WTC11 (cell line): Measurements from ENCODE around the gene OR6K6. TPM values are rescaled to one million over a fixed set of nuclear protein-coding genes. Genes with fewer than 3 reads are reported as not detected.

Experiments used
- ATAC-seq: fragments of 200-7000 bp; cut with Tn5 transposase; 2 replicates; pipeline ENCODE4 v1.10.0; 2021; ENCODE audit warnings: mild to moderate bottlenecking, moderate library complexity
- CTCF ChIA-PET: fragments of 300-600 bp; sonication (Branson Sonifier 250); formaldehyde crosslinking; loops from one replicate; lab custom pipeline; 2021; ENCODE audit warnings: antibody characterized with exemption; lab: Charles Lee
- POLR2A ChIA-PET: fragments of 350-600 bp; sonication (Branson Sonifier 250); formaldehyde crosslinking; loops from one replicate; lab custom pipeline; 2021; ENCODE audit warnings: antibody characterized with exemption; lab: Charles Lee
- DNase-seq: peaks from one replicate; pipeline ENCODE4 v3.0.0; 2021; ENCODE audit warnings: low spot score
- H3K27ac Mint-ChIP-seq: 2 replicates; pipeline ENCODE4 v1.8.0; 2021; ENCODE audit warnings: mixed read lengths
- H3K27me3 Mint-ChIP-seq: 2 replicates; pipeline ENCODE4 v1.8.0; 2021; ENCODE audit warnings: low read depth, mild to moderate bottlenecking, moderate library complexity, mixed read lengths
- H3K36me3 Mint-ChIP-seq: 2 replicates; pipeline ENCODE4 v1.8.0; 2021; ENCODE audit warnings: mixed read lengths
- H3K4me1 Mint-ChIP-seq: 2 replicates; pipeline ENCODE4 v1.8.0; 2022; ENCODE audit warnings: mixed read lengths
- H3K4me3 Mint-ChIP-seq: 2 replicates; pipeline ENCODE4 v1.8.0; 2021; ENCODE audit warnings: mild to moderate bottlenecking, moderate library complexity, mixed read lengths
- H3K9me3 Mint-ChIP-seq: 2 replicates; pipeline ENCODE4 v1.8.0; 2021; ENCODE audit warnings: mixed read lengths
- FOXP1 ChIP-seq: sonication (generic); formaldehyde crosslinking; IDR thresholded peaks from 2 replicates; pipeline ENCODE4 v1.8.0; 2022; ENCODE audit warnings: missing genetic modification reagents, mild to moderate bottlenecking, moderate library complexity, borderline replicate concordance
- IRF1 ChIP-seq: sonication (generic); formaldehyde crosslinking; IDR thresholded peaks from 2 replicates; pipeline ENCODE4 v1.8.0; 2023; ENCODE audit warnings: missing genetic modification reagents
- MLX ChIP-seq: sonication (generic); formaldehyde crosslinking; IDR thresholded peaks from 2 replicates; pipeline ENCODE4 v1.8.1; 2023; ENCODE audit warnings: mild to moderate bottlenecking, missing genetic modification reagents, moderate library complexity
- MXD4 ChIP-seq: fragments of 250-450 bp; sonication (Bioruptor Pico); IDR thresholded peaks from 2 replicates; pipeline ENCODE4 v1.8.0; 2021; ENCODE audit warnings: mild to moderate bottlenecking, moderate library complexity, borderline replicate concordance
- ZNF138 ChIP-seq: sonication (generic); formaldehyde crosslinking; conservative IDR thresholded peaks from 2 replicates; pipeline ENCODE4 v1.8.1; 2022; ENCODE audit warnings: mild to moderate bottlenecking, moderate library complexity, missing genetic modification reagents
- ZNF232 ChIP-seq: sonication (generic); formaldehyde crosslinking; IDR thresholded peaks from 2 replicates; pipeline ENCODE4 v1.8.0; 2022; ENCODE audit warnings: mild to moderate bottlenecking, missing genetic modification reagents
- ZNF317 ChIP-seq: sonication (generic); formaldehyde crosslinking; IDR thresholded peaks from 2 replicates; pipeline ENCODE4 v1.8.1; 2023; ENCODE audit warnings: low read depth, mild to moderate bottlenecking, moderate library complexity, missing genetic modification reagents, borderline replicate concordance
- ZSCAN18 ChIP-seq: fragments of 250-450 bp; sonication (Bioruptor Pico); IDR thresholded peaks from 2 replicates; pipeline ENCODE4 v2.1.2; 2022; ENCODE audit warnings: mild to moderate bottlenecking, moderate library complexity
- total RNA-seq: library from RNA; stranded (reverse); gene quantifications from 3 replicates; pipeline ENCODE4 v1.2.3, GENCODE V29; 2021
- TF ChIP-seq, protein P1 (sequence below): fragments of 250-450 bp; sonication (Bioruptor Pico); IDR thresholded peaks from 2 replicates; pipeline ENCODE4 v1.9.0; 2021; ENCODE audit warnings: mild to moderate bottlenecking, borderline replicate concordance
- TF ChIP-seq, protein P2 (sequence below): sonication (generic); formaldehyde crosslinking; conservative IDR thresholded peaks from 2 replicates; pipeline ENCODE4 v1.8.1; 2022; ENCODE audit warnings: mild to moderate bottlenecking, missing genetic modification reagents
- TF ChIP-seq, protein P3 (sequence below): sonication (generic); formaldehyde crosslinking; IDR thresholded peaks from 2 replicates; pipeline ENCODE4 v1.8.1; 2022; ENCODE audit warnings: mild to moderate bottlenecking, missing genetic modification reagents, moderate library complexity, borderline replicate concordance
- TF ChIP-seq, protein P4 (sequence below): fragments of 250-450 bp; sonication (Bioruptor Pico); IDR thresholded peaks from 2 replicates; pipeline ENCODE4 v1.9.0; 2021; ENCODE audit warnings: mild to moderate bottlenecking
- TF ChIP-seq, protein P5 (sequence below): sonication (generic); formaldehyde crosslinking; IDR thresholded peaks from 2 replicates; pipeline ENCODE4 v1.8.0; 2022; ENCODE audit warnings: missing genetic modification reagents

Gene OR6K6
- total RNA-seq, 1 experiment from 2014 or later: not detected

DNA sequence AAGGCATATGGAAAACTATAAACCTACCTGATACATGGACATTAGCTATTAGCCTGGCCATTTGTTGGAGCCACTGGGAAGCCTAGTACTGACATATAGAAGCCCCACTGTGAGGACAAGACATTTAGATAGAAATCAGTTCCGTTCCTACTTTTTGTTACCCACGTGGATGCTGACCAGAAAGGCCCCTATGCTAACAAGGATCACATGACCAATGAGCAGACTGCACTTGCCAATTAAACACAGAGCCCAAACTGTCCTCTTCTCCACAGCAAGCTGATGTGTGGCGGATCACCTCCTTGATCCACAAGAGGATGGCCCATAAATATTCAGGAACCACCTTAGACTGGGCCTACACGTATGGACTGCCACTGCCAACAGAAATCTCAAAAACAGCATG lies 22.8 kb upstream of the OR6K6 start (continued):
- TF ChIP-seq, protein P1, sequence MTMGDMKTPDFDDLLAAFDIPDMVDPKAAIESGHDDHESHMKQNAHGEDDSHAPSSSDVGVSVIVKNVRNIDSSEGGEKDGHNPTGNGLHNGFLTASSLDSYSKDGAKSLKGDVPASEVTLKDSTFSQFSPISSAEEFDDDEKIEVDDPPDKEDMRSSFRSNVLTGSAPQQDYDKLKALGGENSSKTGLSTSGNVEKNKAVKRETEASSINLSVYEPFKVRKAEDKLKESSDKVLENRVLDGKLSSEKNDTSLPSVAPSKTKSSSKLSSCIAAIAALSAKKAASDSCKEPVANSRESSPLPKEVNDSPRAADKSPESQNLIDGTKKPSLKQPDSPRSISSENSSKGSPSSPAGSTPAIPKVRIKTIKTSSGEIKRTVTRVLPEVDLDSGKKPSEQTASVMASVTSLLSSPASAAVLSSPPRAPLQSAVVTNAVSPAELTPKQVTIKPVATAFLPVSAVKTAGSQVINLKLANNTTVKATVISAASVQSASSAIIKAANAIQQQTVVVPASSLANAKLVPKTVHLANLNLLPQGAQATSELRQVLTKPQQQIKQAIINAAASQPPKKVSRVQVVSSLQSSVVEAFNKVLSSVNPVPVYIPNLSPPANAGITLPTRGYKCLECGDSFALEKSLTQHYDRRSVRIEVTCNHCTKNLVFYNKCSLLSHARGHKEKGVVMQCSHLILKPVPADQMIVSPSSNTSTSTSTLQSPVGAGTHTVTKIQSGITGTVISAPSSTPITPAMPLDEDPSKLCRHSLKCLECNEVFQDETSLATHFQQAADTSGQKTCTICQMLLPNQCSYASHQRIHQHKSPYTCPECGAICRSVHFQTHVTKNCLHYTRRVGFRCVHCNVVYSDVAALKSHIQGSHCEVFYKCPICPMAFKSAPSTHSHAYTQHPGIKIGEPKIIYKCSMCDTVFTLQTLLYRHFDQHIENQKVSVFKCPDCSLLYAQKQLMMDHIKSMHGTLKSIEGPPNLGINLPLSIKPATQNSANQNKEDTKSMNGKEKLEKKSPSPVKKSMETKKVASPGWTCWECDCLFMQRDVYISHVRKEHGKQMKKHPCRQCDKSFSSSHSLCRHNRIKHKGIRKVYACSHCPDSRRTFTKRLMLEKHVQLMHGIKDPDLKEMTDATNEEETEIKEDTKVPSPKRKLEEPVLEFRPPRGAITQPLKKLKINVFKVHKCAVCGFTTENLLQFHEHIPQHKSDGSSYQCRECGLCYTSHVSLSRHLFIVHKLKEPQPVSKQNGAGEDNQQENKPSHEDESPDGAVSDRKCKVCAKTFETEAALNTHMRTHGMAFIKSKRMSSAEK: no peak
- TF ChIP-seq ZNF232 (CRISPR knock-in tag): no peak
- TF ChIP-seq, protein P2, sequence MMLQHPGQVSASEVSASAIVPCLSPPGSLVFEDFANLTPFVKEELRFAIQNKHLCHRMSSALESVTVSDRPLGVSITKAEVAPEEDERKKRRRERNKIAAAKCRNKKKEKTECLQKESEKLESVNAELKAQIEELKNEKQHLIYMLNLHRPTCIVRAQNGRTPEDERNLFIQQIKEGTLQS (CRISPR knock-in tag): no peak
- TF ChIP-seq MXD4 (CRISPR knock-in tag): no peak
- TF ChIP-seq FOXP1 (CRISPR knock-in tag): no peak
- no peak for TF ChIP-seq ZNF317 (CRISPR knock-in tag)

- ChIA-PET POLR2A (no interaction called here), CTCF (no interaction called here)
- TF ChIP-seq ZSCAN18 (no peak), MLX (CRISPR knock-in tag) (no peak)
- TF ChIP-seq, protein P3, sequence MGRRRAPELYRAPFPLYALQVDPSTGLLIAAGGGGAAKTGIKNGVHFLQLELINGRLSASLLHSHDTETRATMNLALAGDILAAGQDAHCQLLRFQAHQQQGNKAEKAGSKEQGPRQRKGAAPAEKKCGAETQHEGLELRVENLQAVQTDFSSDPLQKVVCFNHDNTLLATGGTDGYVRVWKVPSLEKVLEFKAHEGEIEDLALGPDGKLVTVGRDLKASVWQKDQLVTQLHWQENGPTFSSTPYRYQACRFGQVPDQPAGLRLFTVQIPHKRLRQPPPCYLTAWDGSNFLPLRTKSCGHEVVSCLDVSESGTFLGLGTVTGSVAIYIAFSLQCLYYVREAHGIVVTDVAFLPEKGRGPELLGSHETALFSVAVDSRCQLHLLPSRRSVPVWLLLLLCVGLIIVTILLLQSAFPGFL (CRISPR knock-in tag): no peak
- TF ChIP-seq, protein P4, sequence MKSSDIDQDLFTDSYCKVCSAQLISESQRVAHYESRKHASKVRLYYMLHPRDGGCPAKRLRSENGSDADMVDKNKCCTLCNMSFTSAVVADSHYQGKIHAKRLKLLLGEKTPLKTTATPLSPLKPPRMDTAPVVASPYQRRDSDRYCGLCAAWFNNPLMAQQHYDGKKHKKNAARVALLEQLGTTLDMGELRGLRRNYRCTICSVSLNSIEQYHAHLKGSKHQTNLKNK: no peak
- Mint-ChIP-seq H3K4me3 (no peak overlapping the region), H3K27ac (no peak overlapping the region), H3K9me3 (peaks cover 2% of the 10 kb centered on the region; the same call in 1 of the 2 replicates), H3K36me3 (no peaks in the 10 kb centered on the region), H3K4me1 (no peaks in the 10 kb centered on the region), H3K27me3 (no peaks in the 10 kb centered on the region)
- no peak for ATAC-seq
- DNase-seq: no peak
Measured at GRCh38 chr1:158732524-158732923, 22.0 kb upstream of the OR6K6 start.

DNA sequence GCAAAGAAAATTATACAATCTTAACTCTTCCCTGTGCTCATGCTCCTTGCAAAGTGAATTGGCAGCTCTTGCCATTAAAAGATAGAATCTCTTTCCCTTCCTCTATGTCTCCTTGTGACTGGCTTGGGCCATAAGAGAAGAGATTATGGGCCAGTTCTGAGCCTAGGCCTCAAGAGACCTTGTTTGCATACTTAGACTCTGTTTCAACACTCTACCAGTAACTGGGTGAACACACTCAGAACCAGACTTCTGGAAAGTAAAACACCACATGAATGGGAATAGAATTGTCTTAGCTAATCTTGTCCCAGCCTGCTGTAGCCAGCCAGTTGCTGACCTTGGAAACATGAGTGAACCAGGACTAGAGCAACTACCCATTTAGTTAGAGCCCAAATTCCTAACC lies 18.7 kb upstream of the OR6K6 start:
- Mint-ChIP-seq H3K27ac (no peak overlapping the region; the same call in 1 of the 2 replicates), H3K9me3 (peaks cover 13% of the 10 kb centered on the region), H3K4me1 (no peaks in the 10 kb centered on the region), H3K36me3 (no peaks in the 10 kb centered on the region), H3K27me3 (no peaks in the 10 kb centered on the region; the same call in 1 of the 2 replicates), H3K4me3 (no peak overlapping the region)
- POLR2A ChIA-PET: no interaction called here
- DNase-seq (no peak), ATAC-seq (no peak)
- TF ChIP-seq ZNF138: no peak
- TF ChIP-seq IRF1 (CRISPR knock-in tag): no peak
- TF ChIP-seq, protein P5, sequence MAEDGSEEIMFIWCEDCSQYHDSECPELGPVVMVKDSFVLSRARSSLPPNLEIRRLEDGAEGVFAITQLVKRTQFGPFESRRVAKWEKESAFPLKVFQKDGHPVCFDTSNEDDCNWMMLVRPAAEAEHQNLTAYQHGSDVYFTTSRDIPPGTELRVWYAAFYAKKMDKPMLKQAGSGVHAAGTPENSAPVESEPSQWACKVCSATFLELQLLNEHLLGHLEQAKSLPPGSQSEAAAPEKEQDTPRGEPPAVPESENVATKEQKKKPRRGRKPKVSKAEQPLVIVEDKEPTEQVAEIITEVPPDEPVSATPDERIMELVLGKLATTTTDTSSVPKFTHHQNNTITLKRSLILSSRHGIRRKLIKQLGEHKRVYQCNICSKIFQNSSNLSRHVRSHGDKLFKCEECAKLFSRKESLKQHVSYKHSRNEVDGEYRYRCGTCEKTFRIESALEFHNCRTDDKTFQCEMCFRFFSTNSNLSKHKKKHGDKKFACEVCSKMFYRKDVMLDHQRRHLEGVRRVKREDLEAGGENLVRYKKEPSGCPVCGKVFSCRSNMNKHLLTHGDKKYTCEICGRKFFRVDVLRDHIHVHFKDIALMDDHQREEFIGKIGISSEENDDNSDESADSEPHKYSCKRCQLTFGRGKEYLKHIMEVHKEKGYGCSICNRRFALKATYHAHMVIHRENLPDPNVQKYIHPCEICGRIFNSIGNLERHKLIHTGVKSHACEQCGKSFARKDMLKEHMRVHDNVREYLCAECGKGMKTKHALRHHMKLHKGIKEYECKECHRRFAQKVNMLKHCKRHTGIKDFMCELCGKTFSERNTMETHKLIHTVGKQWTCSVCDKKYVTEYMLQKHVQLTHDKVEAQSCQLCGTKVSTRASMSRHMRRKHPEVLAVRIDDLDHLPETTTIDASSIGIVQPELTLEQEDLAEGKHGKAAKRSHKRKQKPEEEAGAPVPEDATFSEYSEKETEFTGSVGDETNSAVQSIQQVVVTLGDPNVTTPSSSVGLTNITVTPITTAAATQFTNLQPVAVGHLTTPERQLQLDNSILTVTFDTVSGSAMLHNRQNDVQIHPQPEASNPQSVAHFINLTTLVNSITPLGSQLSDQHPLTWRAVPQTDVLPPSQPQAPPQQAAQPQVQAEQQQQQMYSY (CRISPR knock-in tag): no peak
- CTCF ChIA-PET: no interaction called here
